Gastroesophageal sphincter (tissue), 3 donors: Measurements from ENCODE around the gene IGSF6.

Experiments
- CTCF ChIP-seq, 4 experiments: fragments of 200-600 bp in 2 of 4; fragments of 450-650 bp in 2 of 4; sonication (generic) in 1 of 4; IDR thresholded peaks; one replicate each; pipeline ENCODE4 v1.5.1; 2017 to 2019; ENCODE audit warnings: antibody characterized with exemption in 4 of 4, mild to moderate bottlenecking in 2 of 4, moderate library complexity in 2 of 4
- POLR2A ChIP-seq, 2 donors: fragments of 450-650 bp; IDR thresholded peaks; one replicate each; pipeline ENCODE4 v1.6.1; 2017; ENCODE audit warnings: antibody characterized with exemption in 2 of 2, mild to moderate bottlenecking in 2 of 2, moderate library complexity in 1 of 2
- POLR2AphosphoS5 ChIP-seq: sonication (generic); formaldehyde crosslinking; IDR thresholded peaks from one replicate; pipeline ENCODE4 v1.6.1; 2017; ENCODE audit warnings: antibody characterized with exemption

GRCh38 chr16:21641916-21642315, 10.5 kb downstream of the IGSF6 start:
- TF ChIP-seq POLR2AphosphoS5 (no peak), CTCF (IDR thresholded peaks at IDR 0.05) (no peak), POLR2A (IDR thresholded peaks at IDR 0.05) (no peak)
